Fibroblast of peridontal ligament (primary cell): Measurements from ENCODE around the gene CASZ1.

Source experiments
- DNase-seq: peaks from one replicate; pipeline ENCODE4 v3.0.0-alpha.2; 2010; ENCODE audit errors: extremely low read depth

Gene CASZ1

DNA sequence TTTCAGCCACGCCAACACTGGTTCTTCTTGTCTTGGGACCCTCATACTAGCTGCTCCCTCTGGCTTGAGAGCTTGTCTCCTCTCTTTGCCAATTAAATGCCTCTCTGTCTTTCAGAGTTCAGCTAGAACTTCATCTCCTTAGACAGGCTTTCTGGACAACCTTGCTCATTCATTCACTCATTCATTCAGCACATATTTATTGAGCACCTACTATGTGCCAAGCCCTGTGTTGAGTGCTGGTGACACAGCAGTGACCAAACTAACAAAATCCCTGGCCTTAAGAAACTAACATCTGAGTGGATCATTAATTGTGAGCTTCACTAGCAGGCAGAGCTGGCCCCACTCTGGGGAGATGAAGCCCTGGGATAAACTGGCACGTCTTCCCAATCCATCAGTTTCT is 24.9 kb upstream of the CASZ1 start:
- no peak for DNase-seq

DNA sequence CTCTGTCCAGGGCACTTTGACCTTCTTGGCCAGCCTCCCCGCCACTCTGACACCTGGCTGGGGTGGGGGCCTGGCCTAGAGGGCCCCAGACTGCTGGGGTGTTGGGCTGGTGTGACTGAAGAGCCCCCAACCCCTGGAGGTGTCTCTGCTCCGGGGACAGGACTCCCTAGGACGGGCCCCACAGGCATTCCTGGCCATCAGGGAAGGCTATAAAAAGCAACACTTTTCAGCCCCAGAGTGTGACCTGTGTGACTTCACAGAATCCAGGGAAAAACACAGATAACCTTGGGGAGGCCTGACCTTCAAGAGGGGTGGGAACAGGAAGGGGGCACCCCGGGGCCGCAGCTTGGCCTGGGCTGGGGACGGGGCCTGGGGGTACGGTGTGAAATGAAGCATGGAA is 24.0 kb upstream of the CASZ1 start:
- no peak for DNase-seq

DNA sequence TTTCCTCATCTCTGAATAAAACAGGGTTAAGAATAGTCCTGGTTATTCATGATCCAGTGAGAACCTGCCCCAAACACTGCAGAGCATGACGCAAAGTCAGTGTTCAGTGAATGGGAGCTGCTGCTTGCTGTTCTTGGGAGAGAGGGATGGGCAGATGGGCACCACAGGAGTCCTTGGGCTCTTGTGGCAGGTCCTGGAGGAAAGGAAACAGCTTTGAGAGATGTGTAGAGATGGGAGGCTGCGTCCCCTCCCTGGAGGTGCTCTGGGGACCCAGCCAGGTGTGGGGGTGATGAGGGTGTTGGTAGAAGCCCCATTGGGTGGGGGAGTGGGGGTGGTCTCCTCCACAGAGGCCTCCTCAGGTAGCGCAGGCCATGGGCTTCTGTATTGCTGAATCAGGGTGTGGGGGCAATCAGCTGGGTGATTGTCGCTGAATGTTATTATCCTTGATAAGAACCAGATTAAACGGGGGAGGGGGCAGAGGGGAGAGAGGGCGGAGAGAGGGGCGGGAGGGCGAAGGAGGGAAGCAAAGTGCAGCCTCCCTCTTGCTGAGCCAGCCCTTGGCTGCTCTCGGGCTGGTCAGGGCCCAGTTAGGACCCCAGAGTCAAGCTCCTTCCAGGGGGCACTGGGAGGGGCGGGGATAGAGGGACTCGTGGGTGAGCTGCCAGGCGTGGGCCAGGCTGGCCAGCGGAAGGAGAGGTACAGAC is 22.9 kb upstream of the CASZ1 start:
- DNase-seq, result no peak

DNA sequence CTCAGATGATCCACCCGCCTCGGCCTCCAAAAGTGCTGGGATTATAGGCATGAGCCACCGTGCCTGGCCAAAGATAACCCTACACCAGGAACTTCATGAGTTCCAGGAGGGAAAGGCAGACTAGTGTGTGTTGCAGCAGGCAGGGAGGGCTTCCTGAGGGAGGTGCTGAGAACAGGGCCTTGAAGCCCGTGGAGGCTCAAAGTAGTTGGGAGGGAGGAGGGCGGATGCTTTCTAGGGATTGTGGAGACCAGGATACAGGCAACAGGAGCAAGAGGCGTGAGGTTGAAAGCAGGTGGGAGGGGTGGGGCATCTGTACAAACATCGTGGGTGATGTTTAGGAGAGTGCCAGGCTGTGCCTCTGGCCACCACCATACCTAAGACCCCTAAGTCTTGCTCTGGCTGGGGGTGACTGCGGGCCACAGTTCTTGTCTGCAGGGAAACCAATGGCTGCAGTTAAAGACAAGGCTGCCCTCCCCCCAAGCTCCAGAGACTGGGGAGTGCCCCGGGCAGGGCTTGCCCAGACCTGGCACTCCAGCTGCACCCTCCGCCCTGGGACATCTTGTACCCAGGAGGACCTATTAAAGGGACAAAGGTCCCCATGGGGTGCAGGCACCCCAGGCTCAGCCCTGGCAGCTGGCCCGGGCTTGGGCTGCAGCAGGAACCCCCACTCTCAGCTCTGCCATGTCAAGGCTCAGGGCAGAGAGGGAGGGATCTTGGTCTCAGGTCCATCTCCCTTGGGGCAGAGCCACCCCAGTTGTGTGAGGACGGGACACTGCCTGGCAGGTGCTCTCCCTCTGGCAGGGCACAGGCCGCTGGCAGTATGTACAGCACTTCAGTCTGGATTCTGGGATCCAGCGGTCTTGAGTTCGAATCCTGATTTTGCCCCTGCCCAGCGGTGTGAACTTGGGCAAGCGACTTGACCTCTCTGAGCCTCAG is 22.1 kb upstream of the CASZ1 start:
- no peak for DNase-seq

DNA sequence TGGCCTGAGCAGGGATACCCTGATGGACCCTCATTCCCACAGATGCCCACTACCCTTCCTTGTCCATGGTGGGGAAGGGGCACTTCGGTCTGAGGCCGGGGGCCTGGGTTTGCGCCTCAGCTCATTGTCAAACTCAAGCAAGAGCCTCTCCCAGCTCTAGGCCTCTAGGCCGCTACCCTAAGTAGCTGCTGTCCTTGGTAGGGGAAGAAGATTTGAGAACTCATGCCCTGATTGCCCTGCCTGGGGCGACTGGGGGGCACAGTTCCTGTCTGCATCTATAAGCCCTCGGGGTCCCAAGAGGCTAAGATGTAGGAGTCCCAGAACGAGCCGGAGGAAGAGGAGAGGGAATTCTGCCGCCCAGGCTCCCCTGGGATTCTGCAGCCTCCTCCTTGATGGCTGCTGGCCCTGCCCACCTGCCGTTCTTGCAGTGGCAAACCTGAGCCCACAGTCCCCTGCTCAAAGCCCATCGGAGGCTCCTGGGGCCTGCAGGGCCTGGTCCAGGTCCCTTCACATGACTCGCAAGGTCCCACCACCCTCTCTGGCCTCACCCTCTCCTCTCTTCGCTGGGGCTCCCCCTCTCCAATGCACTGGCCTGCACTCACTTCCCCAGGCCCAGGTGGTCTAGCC is 20.4 kb upstream of the CASZ1 start:
- DNase-seq, result no peak

DNA sequence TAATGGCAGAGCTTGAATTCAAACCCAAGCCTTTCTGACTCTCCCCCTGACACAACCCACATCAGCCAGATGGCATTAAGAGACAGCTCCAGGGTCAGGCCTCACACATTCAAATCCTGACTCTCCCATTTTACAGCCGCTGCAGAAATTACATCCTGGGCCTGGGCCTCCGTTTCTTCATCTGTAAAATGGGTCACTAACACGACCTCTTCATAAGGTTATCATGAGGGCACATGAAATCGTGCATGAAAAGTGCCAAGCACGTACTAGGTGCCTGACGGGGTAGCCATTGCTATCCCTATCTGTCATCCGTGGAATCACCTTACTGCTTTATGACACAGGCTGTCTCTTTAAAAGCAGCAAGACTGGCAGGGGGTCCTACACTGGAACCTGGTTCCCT is 19.8 kb upstream of the CASZ1 start:
- no peak for DNase-seq

DNA sequence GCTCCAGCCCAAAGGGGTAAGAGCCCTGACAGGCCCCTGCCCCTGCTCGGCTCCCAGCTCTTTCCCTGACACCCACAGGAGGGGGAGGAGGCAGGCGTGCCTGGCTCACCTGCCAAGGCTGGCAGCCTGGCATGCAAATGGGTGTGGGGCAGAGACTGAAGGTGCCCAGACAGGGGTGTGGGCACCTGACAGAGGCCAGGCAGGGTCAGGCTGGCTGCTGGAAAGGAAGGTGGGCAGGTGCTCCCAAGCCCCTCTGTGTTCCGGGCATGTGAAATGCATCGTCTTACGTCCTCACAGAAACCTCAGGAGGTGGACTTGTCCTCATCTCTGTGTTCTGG is 19.4 kb upstream of the CASZ1 start:
- DNase-seq, result no peak

DNA sequence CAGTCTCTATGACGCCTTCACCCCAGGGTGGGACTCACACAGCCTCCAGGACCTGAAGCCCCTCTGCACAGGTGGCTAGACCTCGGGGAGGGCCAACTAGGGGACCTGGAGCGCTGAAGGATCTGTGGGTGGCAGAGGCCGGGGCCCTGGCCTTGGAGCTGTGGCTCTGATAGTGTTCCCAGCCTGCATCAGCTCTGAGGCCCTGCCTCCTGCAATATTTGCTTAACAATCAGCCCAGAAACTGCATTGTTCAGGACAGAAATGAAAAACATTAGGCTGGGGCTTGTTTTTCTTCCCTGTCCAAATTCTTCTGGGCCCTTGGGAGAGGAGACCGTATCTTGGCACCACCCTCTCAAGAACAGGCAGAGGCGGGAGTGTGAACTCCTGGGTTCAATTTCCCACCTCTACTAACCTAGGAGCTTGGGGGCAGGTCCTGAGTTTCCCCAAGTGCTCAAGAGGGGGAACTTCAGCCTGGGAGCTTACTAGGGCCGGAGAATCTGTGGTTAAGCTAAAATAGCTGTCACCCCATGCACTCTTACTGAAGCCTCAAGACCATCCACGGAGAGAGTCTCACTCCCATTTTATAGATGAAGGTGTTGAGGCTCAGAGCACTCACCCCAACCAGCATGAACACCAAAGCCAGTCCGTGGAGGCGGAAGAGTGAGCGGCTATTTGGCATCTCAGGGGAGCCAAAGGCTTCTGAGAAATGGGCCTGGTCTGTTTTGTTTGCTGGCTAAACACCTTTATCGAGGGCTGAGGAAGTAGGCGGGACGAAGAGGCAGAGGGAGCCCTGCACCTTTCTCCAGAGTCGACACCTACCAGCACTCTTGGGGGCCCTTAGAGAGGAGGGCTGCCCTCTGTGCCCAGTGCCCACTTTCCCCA is 18.8 kb upstream of the CASZ1 start:
- no peak for DNase-seq

DNA sequence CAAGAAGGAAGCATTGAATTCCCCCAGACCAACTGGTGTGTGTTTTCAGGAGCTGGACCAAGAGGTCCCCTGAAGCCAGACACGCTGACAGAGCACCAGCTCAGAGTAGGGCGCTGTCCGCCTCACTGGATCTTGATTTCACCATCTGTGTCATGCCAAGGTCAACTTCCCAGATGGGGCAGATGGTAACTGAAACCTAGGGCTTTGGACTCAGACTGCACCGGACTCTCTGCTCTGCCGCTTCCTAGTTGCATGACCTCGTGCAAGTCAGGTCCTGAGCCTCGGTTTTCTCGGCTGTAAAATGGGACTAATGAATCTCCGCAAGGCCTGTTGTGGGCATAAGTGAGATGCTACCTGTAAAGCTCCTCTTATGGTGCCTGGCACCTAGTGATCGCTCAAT is 17.9 kb upstream of the CASZ1 start:
- DNase-seq, result no peak

DNA sequence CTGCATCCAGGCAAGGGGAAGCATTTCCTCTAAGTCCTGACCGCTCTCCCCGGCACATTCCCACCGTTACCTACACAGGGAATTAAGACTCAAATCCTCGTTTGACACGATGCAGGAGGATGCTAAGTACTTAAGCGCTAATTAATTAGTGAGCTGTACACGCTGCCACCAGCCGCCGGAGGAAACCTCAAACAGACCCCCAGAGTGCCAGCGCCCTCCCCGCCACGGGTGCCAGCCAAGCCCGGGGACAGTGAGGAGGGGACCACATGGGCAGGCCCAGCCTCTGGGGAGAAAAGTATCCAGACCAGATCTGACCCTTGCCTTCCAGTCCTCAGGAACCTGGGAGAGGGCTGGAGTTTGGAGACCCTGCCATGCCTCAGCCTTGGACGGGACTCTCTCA is 17.4 kb upstream of the CASZ1 start:
- DNase-seq, result no peak

DNA sequence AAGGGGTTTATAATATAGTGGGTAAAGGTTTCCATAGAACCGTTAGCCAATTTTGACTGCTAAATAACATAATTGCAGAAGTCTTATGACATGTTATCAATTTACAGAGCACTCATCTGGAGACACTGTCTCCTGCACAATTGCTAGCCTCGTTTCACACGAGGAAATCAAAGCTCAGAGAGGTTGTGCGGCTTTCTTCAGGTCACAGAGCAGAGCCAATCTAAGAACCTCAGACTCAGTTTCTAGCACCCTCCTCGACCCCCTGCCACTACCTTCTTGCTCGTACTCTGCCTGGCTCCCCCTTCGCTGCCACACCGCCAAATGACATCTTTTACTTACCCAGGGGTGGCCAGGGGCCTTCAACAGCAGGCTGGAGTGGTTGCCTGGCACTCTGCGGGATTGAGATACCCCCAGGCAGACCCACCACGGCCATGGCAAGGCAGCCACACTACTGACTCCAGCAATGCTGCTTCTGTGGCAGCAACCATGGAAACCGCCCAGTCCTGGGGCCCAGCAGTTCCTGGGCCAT is 16.0 kb upstream of the CASZ1 start:
- no peak for DNase-seq

DNA sequence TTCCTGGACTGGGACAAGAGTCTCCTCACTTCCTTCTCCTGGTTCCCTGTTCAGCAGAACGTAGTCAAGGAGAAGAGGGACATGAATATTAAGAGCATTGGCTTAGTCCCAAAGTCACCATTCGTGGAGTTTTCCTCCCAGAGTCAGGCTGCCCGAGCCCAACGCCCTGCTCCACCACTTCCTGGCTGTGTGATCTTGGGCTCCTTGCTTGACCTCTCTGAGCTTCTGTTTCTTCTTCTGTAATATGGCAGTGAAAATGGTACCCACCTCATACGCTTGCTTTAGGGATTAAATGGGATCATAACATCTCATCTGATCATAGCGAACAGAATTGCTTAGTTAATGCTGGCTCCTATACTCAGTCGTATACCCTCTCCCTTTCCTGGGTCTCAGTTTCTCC is 12.0 kb upstream of the CASZ1 start:
- no peak for DNase-seq

DNA sequence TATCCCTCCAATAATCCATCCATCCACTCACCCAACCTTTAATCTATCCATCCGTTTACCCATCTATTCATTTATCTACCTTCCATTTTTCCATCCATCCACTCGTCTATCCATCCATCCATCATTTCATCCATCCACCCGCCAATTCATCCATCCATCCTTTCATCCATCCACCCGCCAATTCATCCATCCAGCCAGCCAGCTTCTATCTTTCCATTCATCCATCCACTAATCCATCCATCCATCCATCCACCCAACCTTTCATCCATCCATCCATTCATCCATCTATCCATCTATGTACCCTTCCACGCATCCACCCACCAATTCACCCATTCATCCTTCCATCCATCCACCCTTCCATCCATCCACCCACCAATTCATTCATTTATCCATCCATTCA is 10.5 kb upstream of the CASZ1 start:
- DNase-seq, result no peak

DNA sequence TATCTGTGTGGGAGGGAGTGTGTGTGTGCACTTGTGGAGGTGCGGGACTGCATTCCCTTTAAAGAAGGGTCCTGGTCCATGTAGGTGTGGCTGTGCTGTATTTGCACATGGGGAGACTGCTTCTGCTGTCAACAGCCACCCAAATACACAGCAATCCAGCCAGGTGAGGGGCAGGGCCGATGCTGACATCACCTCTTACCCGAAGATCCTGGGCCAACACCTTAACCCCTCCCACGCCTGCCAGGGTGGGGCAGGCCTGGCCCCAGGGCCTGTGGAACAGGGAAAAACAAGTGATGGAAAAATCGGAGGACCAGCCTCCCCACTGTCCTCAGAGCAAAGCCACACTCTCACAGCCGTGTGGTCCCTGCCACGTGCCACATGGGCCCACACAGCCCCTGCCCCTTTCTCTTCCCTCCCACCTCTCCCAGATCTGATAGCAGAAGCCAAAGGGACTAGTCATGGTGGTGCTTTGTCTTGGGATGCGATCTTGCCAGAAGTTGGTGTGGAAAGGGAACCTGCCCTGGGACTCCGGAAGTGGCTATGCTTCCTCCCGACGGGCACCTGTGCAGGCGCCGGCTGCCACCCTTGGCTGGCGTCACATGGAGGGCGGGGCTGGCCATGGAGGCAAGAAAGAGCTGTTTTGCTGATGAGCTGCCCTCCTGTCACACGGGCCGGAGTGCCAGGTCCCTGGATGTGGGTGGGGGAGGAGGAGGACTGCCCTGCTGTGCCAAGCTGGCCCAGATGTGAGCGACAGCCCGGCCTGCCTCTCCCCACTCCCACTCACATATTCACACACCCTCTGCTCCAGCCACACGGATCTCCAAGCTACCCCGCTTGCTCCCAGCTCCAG is 7.8 kb upstream of the CASZ1 start:
- no peak for DNase-seq

DNA sequence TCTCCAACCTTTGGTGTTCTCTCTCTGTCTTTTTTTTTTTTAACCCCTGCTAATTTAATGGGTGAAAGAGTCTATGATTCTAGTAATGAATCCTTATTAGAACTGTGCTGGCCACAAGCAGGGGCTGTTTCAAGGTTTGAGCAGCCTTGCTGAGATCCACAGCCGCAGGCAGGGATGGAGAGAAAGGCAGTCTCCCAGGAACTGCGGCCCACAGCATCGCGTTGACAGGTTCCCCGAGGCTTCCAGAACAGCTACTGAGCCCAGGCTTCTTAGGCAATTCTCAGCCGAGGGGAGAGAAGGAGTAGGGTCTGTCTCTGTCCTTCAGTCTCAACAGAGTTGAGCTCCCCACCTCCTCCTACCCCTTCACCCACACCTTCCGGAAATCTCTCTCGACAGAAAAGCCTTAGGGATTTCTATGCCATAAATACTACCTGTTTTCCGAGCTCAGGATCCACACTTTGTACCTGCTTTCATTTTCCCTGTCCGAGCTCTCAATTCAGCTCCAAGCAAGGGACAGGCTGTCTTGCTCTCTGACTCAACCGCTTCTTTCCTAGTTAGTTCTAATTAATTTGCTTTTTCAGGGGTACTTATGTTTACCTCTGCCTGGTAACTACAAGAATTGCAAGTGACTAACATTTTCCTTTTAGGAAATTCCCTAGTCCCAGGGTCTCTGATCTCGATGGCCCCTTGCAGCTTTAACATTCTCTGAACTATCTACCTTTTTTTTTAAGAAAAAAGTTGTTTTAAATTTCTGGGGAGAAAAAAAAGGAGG is 6.7 kb upstream of the CASZ1 start:
- no peak for DNase-seq

DNA sequence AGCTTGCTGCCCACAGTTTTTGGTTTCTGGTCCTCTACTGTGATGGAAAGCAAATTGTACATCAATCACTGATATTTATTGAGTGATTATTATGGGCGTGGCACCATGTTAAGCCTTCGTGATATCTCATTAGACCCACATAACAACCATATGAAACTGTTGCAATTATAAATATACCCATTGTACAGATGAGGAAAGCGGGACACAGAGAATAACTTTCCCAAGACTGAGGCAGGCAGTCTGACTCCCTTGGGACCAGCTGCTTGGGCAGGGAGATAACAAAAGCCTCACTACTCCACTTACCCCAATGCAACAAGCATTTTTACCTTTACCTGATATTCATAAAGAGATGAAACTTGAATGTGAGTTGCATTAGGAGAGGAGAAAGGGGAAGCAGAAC is 4.3 kb upstream of the CASZ1 start:
- DNase-seq, result no peak

DNA sequence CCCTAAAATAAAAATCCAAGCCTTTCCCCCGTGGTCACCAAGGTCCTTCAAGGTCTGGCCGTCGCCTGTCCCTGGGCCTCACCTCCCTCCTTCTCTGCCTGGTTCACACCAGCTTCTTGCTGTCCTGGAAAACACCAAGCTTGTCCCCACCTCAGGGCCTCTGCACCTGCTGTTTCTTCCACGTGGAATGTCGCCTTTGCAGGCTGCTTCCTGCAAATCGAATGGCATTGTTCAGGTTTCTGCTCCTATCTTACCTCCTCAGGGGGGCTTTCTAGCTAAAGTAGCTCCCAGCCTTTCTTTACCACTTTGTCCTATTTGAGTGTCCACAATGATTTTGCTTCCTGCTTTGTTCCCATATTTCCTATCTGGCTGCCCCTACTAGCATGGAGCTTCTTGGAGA is 3.3 kb upstream of the CASZ1 start:
- no peak for DNase-seq

DNA sequence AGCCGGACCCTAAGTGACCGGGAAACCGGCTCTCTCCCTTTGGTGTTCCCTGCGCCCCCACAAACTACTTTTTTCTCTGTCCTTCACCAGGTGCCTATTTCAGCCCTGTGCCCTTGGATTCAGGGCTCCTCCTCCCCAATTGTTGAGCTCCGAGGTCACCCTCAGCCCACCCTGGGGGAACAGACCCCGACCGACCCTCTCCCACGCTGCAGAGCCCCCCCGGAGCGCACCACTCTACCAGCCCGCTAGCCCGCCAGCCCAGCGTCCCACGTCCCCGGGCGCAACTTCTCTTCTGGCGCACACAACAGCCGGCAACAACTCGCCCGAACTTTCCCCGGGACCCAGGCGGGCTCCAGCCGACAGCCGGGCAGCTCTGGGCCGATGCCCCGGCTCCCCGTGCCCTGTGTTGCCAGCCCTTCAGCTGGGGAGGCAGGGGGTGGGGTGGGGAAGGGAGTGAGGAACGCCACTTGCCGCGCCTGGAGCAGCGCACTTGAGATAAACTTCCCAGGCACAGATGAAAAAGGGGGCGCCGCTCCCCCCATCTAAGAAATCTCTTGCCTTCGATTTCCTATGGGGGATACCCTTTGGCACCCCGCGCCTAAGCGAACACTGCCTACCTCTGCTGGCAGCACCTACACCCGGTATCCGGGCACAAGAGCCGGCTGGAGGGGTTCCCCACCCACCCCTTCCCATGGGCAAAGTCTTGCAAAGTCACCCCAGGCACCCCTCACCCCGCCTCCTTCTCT is 997 bp downstream of the CASZ1 start:
- no peak for DNase-seq

DNA sequence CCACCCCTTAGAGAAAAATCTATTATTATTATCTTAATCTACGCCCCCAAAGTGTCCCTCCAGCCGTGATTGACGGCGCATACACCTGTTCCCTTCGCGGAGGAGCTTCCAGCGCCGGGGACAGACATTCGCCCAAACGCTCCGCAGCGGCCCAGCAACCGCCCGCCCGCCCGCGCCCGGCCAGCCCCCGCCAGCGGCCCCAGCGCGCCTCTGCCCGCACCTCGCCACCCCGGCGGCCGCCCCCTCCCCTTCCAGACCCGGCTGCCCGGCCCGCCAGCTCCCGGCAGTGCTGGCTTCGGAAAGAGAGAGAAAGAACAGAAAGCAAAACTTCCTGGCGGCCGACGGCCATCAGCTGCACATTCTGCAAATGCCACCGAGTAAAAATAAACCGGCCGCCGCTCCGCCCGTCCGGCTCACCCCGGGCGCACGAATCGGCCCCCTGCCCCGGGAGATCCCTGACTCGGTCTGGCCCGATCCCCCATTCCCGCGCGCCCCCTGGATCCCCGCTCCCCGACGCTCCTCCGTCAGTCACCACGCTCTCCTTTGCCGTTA is 1.6 kb downstream of the CASZ1 start:
- no peak for DNase-seq
